Rectal smooth muscle tissue (tissue), 1 donor: ENCODE results near the gene GLOD5.
A peak's percentile ranks its signal among the peaks of the same experiment; 100 is the strongest.

Experiments
- H3K27ac ChIP-seq: one replicate; pipeline ENCODE4 v1.7.0; 2013; ENCODE audit warnings: low read depth, low read length, inconsistent platforms
- H3K27me3 ChIP-seq: one replicate; pipeline ENCODE4 v1.7.0; 2013; ENCODE audit warnings: low read length; ENCODE audit not compliant: control insufficient read depth, insufficient read depth
- H3K36me3 ChIP-seq: one replicate; pipeline ENCODE4 v1.7.0; 2013; ENCODE audit warnings: low read length; ENCODE audit not compliant: control insufficient read depth, insufficient read depth
- H3K4me1 ChIP-seq: one replicate; pipeline ENCODE4 v1.7.0; 2013; ENCODE audit warnings: low read length; ENCODE audit not compliant: control insufficient read depth, insufficient read depth
- H3K4me3 ChIP-seq: one replicate; pipeline ENCODE4 v1.7.0; 2013; ENCODE audit warnings: low read length
- H3K9ac ChIP-seq: one replicate; pipeline ENCODE4 v1.7.0; 2013; ENCODE audit warnings: low read length

GLOD5 gene

DNA sequence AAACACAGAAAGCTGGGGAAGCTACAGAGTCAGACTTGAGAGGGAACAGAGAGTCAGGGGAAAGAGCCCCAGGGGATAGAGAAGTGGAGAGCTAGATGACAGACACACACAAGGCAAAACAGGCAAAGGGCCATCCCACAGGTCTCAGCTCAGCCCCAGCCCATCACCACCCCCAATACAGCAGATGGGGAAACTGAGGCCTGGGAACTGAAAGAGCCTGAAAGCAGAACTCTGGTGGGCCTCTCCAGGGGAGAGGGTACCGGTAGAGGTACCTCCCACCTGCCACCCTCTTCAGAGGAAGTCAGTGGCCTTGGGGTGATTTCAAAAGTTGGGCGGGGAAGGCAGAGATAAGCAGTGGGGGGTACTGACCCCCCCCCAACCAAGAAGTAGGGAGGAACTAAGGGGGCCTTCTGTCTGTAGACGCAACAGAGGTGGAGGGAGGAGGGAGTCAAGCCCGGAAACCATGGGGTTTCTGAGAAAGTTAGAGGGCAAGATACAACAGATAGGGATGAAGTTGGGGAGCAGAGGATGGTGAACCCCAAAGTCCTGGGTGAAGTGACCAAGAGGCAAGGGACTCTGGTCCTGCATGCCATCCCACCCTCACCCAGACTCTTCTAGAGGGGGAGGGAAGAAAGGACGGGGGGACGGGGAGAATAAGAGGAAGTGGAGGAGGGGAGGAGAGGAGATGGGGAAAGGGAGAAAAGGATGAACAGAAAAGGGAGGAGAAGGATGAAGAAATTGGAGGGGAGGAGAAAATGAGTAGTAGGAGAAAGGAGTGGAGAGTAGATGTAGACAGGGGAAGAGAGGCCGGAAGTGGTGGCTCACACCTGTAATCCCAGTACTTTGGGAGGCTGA lies 28.0 kb downstream of the GLOD5 start:
- Histone ChIP-seq H3K9ac (no peak overlapping the region), H3K4me1 (no peaks in the 10 kb centered on the region), H3K27ac (no peak overlapping the region), H3K4me3 (no peak overlapping the region), H3K36me3 (no peaks in the 10 kb centered on the region), H3K27me3 (peaks cover 9% of the 10 kb centered on the region)

DNA sequence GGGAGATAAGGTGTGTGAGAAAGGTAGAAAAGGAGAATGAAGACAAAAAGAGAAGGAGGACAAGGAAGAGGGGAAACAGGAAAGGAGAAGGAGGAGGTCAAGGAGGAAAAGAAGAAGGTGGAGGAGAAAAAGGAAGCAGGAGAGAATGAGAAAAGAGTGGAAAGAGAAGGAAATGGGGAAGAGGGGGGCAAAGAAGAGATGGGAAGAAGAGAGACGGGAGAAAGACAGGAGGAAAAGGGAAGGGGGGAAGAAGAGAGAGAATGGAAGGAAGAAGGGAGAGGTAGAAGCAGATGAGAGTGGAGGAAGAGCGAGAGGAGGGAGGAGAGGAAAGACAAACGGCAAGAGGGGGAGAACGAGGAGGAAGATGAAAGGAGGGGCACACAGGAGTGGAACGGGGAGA lies 28.9 kb downstream of the GLOD5 start:
- H3K4me3 ChIP-seq: no peak overlapping the region
- H3K27me3 ChIP-seq: peaks cover 9% of the 10 kb centered on the region
- H3K27ac ChIP-seq: no peak overlapping the region
- no peaks in the 10 kb centered on the region for H3K4me1 ChIP-seq
- no peaks in the 10 kb centered on the region for H3K36me3 ChIP-seq
- H3K9ac ChIP-seq: no peak overlapping the region

DNA sequence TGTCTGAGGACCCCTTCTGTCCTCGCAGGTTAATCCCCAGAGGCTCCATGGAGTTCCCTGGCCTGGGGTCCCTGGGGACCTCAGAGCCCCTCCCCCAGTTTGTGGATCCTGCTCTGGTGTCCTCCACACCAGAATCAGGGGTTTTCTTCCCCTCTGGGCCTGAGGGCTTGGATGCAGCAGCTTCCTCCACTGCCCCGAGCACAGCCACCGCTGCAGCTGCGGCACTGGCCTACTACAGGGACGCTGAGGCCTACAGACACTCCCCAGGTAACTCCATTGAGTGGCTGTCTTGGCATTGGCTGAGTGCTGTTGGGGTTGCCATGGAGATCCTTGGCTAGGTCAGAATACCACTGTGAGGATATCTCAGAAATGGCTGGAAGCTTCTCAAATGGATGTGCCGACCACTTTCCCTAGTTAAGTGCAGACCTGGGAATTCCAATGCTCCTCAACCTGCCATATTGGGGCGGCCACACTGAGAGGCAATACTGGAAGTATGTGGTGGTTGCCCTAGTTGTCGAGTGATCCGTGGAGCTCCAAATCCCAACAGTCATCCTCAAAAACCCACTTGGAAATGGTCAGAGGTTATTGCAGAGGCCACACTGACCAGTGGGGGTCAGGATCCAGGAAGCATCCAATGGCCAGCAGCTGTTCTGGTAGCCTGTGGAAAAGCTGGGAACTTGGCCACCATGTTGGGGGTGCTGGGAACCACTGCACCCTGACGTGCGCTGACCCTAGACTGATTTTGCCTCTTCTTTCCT lies 29.7 kb downstream of the GLOD5 start:
- Histone ChIP-seq H3K9ac (no peak overlapping the region), H3K36me3 (no peaks in the 10 kb centered on the region), H3K27me3 (peaks cover 9% of the 10 kb centered on the region), H3K27ac (no peak overlapping the region), H3K4me3 (no peak overlapping the region), H3K4me1 (no peaks in the 10 kb centered on the region)

DNA sequence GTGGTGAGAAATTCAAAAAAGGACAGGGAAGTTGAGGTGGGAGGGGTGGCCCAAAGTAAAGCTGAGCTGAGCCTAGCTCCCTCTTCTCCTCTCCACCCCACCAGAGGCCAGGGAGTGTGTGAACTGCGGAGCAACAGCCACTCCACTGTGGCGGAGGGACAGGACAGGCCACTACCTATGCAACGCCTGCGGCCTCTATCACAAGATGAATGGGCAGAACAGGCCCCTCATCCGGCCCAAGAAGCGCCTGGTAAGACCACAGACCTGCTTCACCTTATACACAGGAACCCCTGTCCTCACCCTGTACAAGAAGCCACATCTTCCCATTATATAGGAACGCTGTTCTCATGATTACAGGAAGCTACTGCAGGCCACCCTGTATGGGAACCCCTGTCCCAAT lies 30.7 kb downstream of the GLOD5 start:
- no peak overlapping the region for H3K4me3 ChIP-seq
- peaks cover 9% of the 10 kb centered on the region for H3K27me3 ChIP-seq
- H3K36me3 ChIP-seq: no peaks in the 10 kb centered on the region
- H3K27ac ChIP-seq: no peak overlapping the region
- H3K4me1 ChIP-seq: no peaks in the 10 kb centered on the region
- H3K9ac ChIP-seq: no peak overlapping the region

- Histone ChIP-seq H3K36me3 (no peaks in the 10 kb centered on the region), H3K4me1 (no peaks in the 10 kb centered on the region), H3K4me3 (no peak overlapping the region), H3K9ac (no peak overlapping the region), H3K27ac (no peak overlapping the region), H3K27me3 (peaks cover 5% of the 10 kb centered on the region)
Measured at GRCh38 chrX:48793935-48794334, 32.4 kb downstream of the GLOD5 start.

DNA sequence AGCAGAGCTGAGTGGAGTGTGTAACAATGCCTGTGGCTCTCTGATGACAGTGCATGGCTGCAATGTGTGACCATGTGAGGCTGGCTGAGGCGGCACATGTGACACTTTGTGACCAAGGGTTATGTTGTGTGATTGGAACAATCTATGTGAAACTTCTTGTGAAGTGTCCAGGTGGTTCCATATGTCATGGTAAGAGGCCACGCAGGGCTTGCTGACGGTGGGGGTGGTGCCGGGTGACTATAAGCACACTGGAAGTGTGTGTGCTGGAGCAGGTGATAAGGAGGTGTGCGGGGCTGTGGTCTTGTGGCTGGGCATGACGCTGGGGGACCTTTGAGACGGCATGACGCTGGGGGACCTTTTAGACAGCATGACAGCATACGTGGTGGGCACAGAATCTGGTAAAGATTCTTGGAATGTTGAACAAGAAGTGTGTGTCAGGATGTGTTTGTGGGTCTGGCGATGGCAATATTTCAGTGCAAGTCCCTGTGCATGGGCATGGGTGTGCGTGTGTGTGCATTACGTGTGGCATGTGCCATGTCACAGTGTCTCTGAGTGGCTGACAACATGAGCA lies 32.9 kb downstream of the GLOD5 start:
- Histone ChIP-seq H3K4me3 (no peak overlapping the region), H3K9ac (no peak overlapping the region), H3K27ac (no peak overlapping the region), H3K36me3 (no peaks in the 10 kb centered on the region), H3K4me1 (no peaks in the 10 kb centered on the region), H3K27me3 (peaks cover 5% of the 10 kb centered on the region)

DNA sequence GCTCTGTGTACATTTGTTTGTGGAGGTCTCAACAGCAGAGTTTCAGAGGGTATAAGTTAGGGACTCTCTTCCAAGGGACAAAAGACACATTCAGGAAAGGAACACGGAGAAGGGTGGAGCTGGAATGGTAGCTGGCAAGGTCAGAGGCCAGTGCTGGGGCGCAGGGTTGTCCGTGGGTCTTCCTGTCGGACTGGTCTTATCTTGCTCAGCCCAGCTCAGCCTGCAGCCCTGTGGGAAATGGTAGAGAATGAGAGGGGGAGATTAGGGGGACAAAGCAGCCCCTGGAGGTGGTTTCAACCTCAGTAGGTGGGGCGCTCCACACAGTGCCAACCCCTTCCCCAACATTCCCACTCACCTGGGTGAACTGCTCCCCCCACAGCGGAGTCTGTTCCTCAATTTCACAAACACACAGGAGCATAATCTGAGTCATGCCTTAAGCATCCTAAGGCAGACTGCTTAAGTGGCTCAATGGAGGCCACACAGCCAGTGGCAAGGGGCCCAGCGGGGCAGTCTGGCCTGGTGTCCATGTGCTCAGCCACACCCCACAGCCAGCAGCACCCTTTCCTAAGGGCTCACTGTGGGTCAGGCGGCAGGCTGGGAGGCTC lies 33.5 kb downstream of the GLOD5 start:
- Histone ChIP-seq H3K4me1 (no peaks in the 10 kb centered on the region), H3K4me3 (no peak overlapping the region), H3K36me3 (no peaks in the 10 kb centered on the region), H3K9ac (no peak overlapping the region), H3K27me3 (peaks cover 5% of the 10 kb centered on the region), H3K27ac (no peak overlapping the region)

- Histone ChIP-seq H3K27ac (no peak overlapping the region), H3K27me3 (peaks cover 3% of the 10 kb centered on the region), H3K4me3 (no peak overlapping the region), H3K4me1 (no peaks in the 10 kb centered on the region), H3K9ac (no peak overlapping the region), H3K36me3 (no peaks in the 10 kb centered on the region)
Measured at GRCh38 chrX:48798318-48798717, 36.8 kb downstream of the GLOD5 start.

GRCh38 chrX:48800574-48801279 lies 39.2 kb downstream of the GLOD5 start:
- Histone ChIP-seq H3K36me3 (peaks cover 3% of the 10 kb centered on the region), H3K27me3 (no peaks in the 10 kb centered on the region), H3K27ac (peak overlapping the region; percentile 94), H3K9ac (no peak overlapping the region), H3K4me3 (peak overlapping the region; percentile 78), H3K4me1 (no peaks in the 10 kb centered on the region)

- H3K4me1 ChIP-seq: no peaks in the 10 kb centered on the region
- peak within 1 kb of the TSS; percentile 78 for H3K4me3 ChIP-seq
- peak within 1 kb of the TSS; percentile 80 for H3K9ac ChIP-seq
- peaks cover 3% of the 10 kb centered on the region for H3K36me3 ChIP-seq
- peak within 1 kb of the TSS; percentile 98 for H3K27ac ChIP-seq
- H3K27me3 ChIP-seq: no peaks in the 10 kb centered on the region
Measured at GRCh38 chrX:48801280-48802088, 39.9 kb downstream of the GLOD5 start, which contains the start of gene HDAC6. HDAC6 (plus strand) TSS chrX:48802067; CDS start chrX:48802693, 626 bp downstream.

- H3K4me3 ChIP-seq: peak overlapping the region; percentile 77
- H3K4me1 ChIP-seq: no peaks in the 10 kb centered on the region
- H3K27ac ChIP-seq: peak overlapping the region; percentile 98
- H3K36me3 ChIP-seq: peaks cover 3% of the 10 kb centered on the region
- peak overlapping the region; percentile 80 for H3K9ac ChIP-seq
- H3K27me3 ChIP-seq: no peaks in the 10 kb centered on the region
Measured at GRCh38 chrX:48802089-48802904, 40.8 kb downstream of the GLOD5 start.
